SH-SY5Y (cell line): ENCODE measurements around the gene C20orf144.

Source experiments
- GATA2 ChIP-seq: IDR thresholded peaks from 2 replicates; pipeline ENCODE4 v1.6.1; 2011; ENCODE audit warnings: mild to moderate bottlenecking, low read depth, low read length
- GATA3 ChIP-seq: IDR thresholded peaks from 2 replicates; pipeline ENCODE4 v1.6.1; 2011; ENCODE audit warnings: low read depth, mild to moderate bottlenecking, low read length, moderate library complexity

DNA sequence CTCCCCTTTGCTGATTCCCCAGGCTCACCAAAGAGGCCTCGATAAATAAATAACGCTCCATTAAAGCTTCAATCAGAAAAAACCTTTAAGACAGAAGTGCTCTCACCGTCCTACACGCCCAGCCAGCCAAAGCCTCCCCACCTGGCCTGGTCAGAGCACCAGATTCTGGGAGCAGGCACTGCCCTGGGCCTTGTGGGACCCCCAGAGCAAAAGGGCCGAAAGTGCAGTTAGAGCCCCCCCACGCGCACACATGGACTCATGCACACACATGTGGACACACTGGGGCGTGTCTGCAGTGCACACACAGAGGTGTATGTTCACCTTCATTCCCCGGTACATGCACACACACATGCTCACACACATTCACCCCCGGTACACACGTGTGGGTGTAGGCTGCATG lies 14.0 kb downstream of the C20orf144 start:
- TF ChIP-seq GATA3 (no peak), GATA2 (no peak)
